Measurements from ENCODE around the gene HK2. TPM values are rescaled to one million over a fixed set of nuclear protein-coding genes. Genes with fewer than 3 reads are reported as not detected.

Gene HK2
- total and polyA plus RNA-seq, 7 experiments from 2014 or later: 3.6 to 74.6 (median 12.1) TPM

DNA sequence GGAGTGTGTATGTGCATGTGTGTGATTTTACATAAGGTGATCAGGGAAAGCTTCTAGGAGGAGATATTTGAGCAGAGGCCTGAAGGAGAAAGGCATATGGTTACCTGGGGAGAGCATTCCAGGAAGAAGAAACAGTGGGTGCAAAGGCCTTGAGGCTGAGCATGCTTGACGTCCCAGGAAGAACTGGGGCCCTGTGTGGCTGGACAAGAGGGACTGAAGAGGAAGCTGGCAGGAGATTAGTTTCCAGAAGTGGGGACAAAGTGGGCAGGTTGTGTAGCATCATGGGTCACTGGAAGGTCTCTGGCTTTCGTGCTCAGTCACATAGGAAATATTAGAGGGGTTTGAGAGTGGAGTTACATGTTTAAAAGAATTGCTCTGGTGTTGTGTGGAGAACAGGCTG, 82.5 kb downstream of the HK2 start:
- peaks cover 14 to 58% (median 34%) of the 10 kb centered on the region in 5 donors for H3K27me3 Mint-ChIP-seq
- H3K27ac ChIP-seq (ENCODE audit: low read depth, low read length): no peak overlapping the region
- intact Hi-C loops (cut with micrococcal nuclease): no loop called here
- H3K4me3 ChIP-seq (ENCODE audit: low read length): no peak overlapping the region
- ChIA-PET POLR2A (no interaction called here), CTCF (interaction anchor here (0.6 kb wide), 1 partner anchor 51 kb away, joined by 3 read pairs; no protein-coding TSS in a partner anchor)
- no peaks in the 10 kb centered on the region for H3K9me3 Mint-ChIP-seq
- DNase-seq (no peak), ATAC-seq (no peak)
- peaks cover 0 to 9% of the 10 kb centered on the region in 2 donors for H3K4me1 ChIP-seq (ENCODE audit: control insufficient read depth in 2 of 2, insufficient read depth in 2 of 2, low read length in 2 of 2)
- no peaks in the 10 kb centered on the region for H3K9me3 ChIP-seq (ENCODE audit: control insufficient read depth in 2 of 3, low read length in 3 of 3)
- no peaks in the 10 kb centered on the region for H3K36me3 Mint-ChIP-seq
- no peak overlapping the region for H3K4me3 Mint-ChIP-seq
- no peaks in the 10 kb centered on the region for H3K27me3 ChIP-seq (ENCODE audit: control insufficient read depth in 2 of 2, insufficient read depth in 2 of 2, low read length in 2 of 2)
- peak overlapping the region in 1 of 9 donors; percentile 15 for H3K27ac Mint-ChIP-seq
- no peaks in the 10 kb centered on the region for H3K36me3 ChIP-seq (ENCODE audit: control insufficient read depth in 2 of 3, insufficient read depth in 3 of 3, low read length in 3 of 3)
- H3K4me1 Mint-ChIP-seq: peaks cover 0 to 22% (median 9%) of the 10 kb centered on the region in 7 donors

DNA sequence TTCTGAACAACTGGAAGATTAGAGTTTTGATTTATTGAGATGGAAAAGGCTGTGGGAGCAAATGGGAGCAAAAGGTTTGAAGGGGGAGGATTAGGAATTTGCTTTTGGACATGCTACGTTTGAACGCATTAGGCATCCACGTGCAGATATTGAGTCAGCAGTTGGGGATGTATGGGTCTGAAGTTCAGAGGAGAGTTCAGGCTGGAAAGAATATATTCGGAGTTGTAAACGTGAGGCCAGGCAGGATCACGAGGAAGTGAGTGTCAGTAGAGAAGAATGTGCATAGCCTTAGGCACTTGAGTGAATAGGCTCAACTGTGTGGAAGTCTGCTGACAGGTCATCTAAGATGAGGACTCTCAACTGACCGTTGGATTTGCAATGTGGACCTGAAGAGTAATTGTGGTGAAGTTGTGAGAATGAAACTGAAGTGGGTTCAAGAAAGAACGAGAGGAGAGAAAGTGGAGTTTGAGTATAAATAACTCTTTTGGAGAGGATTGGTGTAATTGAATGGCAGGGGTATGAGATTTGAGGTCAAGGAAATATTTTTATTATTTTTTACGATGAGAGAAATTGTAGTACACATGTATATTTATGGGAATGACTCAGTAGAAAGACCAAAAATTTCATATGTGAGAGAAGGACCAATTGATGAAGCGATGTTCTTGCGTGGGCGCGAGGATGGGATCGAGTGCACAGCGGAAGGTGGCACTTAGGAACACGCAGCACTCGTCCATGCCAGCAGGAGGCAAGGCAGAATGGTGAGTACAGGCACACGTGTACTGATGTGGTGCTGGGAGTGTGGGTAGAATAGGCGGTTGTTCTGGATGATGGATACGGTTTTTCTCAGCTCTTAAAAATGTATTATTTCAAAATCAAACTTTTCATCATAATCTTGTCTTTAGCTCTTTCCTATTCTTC, 84.0 kb downstream of the HK2 start:
- Mint-ChIP-seq H3K4me3 (peak overlapping the region in 1 of 10 donors; percentile 11), H3K9me3 (no peaks in the 10 kb centered on the region), H3K27ac (peak overlapping the region in 1 of 9 donors; percentile 13), H3K4me1 (peaks cover 0 to 22% (median 9%) of the 10 kb centered on the region in 7 donors), H3K27me3 (peaks cover 15 to 45% (median 28%) of the 10 kb centered on the region in 5 donors), H3K36me3 (no peaks in the 10 kb centered on the region)
- ATAC-seq: no peak
- H3K27me3 ChIP-seq (ENCODE audit: control insufficient read depth in 2 of 2, insufficient read depth in 2 of 2, low read length in 2 of 2): no peaks in the 10 kb centered on the region
- no peak overlapping the region for H3K4me3 ChIP-seq (ENCODE audit: low read length)
- no peaks in the 10 kb centered on the region for H3K9me3 ChIP-seq (ENCODE audit: control insufficient read depth in 2 of 3, low read length in 3 of 3)
- intact Hi-C loops (cut with micrococcal nuclease): loop anchor here in 1 of 2 donors (2.0 kb wide), 1 partner anchor 325 kb away; no protein-coding TSS in a partner anchor
- no peak for DNase-seq
- POLR2A ChIA-PET: no interaction called here
- CTCF ChIA-PET: interaction anchor here (1.9 to 2.1 kb wide), 2 partner anchors 148 to 488 kb away, joined by 6 to 14 read pairs; no protein-coding TSS in a partner anchor
- H3K27ac ChIP-seq (ENCODE audit: low read depth, low read length): no peak overlapping the region
- no peaks in the 10 kb centered on the region for H3K36me3 ChIP-seq (ENCODE audit: control insufficient read depth in 2 of 3, insufficient read depth in 3 of 3, low read length in 3 of 3)
- H3K4me1 ChIP-seq (ENCODE audit: control insufficient read depth in 2 of 2, insufficient read depth in 2 of 2, low read length in 2 of 2): peaks cover 0 to 9% of the 10 kb centered on the region in 2 donors

DNA sequence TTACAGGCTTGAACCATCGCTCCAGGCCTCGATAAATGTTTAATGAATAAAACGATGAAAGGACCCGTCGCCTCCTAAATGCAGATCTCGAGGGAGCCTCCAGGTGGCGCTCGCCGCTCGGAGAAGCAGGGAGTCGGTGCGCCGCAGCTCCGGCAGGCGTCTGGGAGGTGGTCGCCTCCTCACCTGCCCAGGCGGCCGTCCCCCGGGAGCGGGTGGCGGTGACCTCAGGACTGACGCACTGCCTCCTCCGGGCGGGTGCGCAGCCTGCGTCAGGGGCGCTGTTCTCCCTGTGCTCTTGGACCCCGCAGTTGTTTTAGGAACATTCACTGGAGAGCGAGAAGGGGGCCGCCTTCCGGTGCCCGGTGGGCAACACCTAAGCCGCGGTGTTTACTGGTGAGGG, 85.9 kb downstream of the HK2 start:
- H3K9me3 ChIP-seq (ENCODE audit: control insufficient read depth in 2 of 3, low read length in 3 of 3): no peaks in the 10 kb centered on the region
- ChIA-PET POLR2A (interaction anchor here (0.6 to 0.7 kb wide), 3 partner anchors 25 to 254 kb away, joined by 3 to 6 read pairs (median 5); no protein-coding TSS in a partner anchor), CTCF (interaction anchor here (1.3 to 2.1 kb wide), 4 partner anchors 146 to 708 kb away, joined by 4 to 14 read pairs (median 6); no protein-coding TSS in a partner anchor)
- peak overlapping the region in 1 of 9 donors; percentile 55 for H3K27ac Mint-ChIP-seq
- no peak overlapping the region for H3K27ac ChIP-seq (ENCODE audit: low read depth, low read length)
- no peaks in the 10 kb centered on the region for H3K9me3 Mint-ChIP-seq
- DNase-seq: peak; percentile 37 to 79 (median 73)
- H3K36me3 ChIP-seq (ENCODE audit: control insufficient read depth in 2 of 3, insufficient read depth in 3 of 3, low read length in 3 of 3): no peaks in the 10 kb centered on the region
- H3K27me3 Mint-ChIP-seq: peaks cover 5 to 27% (median 17%) of the 10 kb centered on the region in 5 donors
- ATAC-seq: peak; percentile 77
- peaks cover 0 to 17% (median 10%) of the 10 kb centered on the region in 7 donors for H3K4me1 Mint-ChIP-seq
- H3K4me3 Mint-ChIP-seq: peak overlapping the region in 6 of 10 donors; percentile 21 to 77 (median 52)
- peaks cover 0 to 9% of the 10 kb centered on the region in 2 donors for H3K4me1 ChIP-seq (ENCODE audit: control insufficient read depth in 2 of 2, insufficient read depth in 2 of 2, low read length in 2 of 2)
- H3K27me3 ChIP-seq (ENCODE audit: control insufficient read depth in 2 of 2, insufficient read depth in 2 of 2, low read length in 2 of 2): no peaks in the 10 kb centered on the region
- H3K4me3 ChIP-seq (ENCODE audit: low read length): no peak overlapping the region
- no peaks in the 10 kb centered on the region for H3K36me3 Mint-ChIP-seq
- intact Hi-C loops (cut with micrococcal nuclease): loop anchor here (1.0 to 5.0 kb wide), 8 partner anchors 37 to 708 kb away; partner anchors contain the start of gene POLE4 (in 1 of the 2)

DNA sequence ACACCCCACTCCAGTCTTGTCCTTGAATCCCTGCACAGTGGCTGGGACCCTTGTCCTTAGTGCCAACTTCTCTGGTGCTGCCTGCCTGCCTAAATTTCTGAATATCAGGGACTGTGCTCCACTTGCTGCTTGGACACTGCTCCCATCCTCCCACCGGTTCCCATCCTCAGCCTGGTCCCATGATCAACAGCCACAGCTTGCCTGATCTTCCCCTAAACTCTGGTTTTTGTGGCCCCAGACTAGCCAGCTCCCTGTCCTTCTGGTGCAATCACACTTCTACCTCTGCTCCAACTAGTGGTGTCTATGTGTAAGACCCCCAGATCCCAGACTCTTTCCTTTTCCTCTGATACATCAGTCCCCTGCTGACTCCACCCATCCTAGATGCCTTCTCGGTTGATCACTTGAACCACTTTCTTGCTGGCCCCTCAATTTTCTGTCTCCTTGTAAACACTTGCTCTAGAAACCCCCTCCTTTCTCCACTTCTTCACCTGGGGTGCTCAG, 87.4 kb downstream of the HK2 start:
- DNase-seq (no peak), ATAC-seq (no peak)
- H3K27ac ChIP-seq (ENCODE audit: low read depth, low read length): no peak overlapping the region
- Mint-ChIP-seq H3K4me1 (peaks cover 0 to 12% (median 7%) of the 10 kb centered on the region in 7 donors), H3K36me3 (no peaks in the 10 kb centered on the region), H3K4me3 (peak overlapping the region in 1 of 10 donors; percentile 15), H3K9me3 (no peaks in the 10 kb centered on the region), H3K27ac (peak overlapping the region in 1 of 9 donors; percentile 38), H3K27me3 (peaks cover 5 to 16% (median 14%) of the 10 kb centered on the region in 5 donors)
- CTCF ChIA-PET: no interaction called here
- H3K4me1 ChIP-seq (ENCODE audit: control insufficient read depth in 2 of 2, insufficient read depth in 2 of 2, low read length in 2 of 2): peaks cover 0 to 9% of the 10 kb centered on the region in 2 donors
- no peaks in the 10 kb centered on the region for H3K36me3 ChIP-seq (ENCODE audit: control insufficient read depth in 2 of 3, insufficient read depth in 3 of 3, low read length in 3 of 3)
- H3K9me3 ChIP-seq (ENCODE audit: control insufficient read depth in 2 of 3, low read length in 3 of 3): no peaks in the 10 kb centered on the region
- H3K4me3 ChIP-seq (ENCODE audit: low read length): no peak overlapping the region
- H3K27me3 ChIP-seq (ENCODE audit: control insufficient read depth in 2 of 2, insufficient read depth in 2 of 2, low read length in 2 of 2): no peaks in the 10 kb centered on the region
- POLR2A ChIA-PET: no interaction called here
- intact Hi-C loops (cut with micrococcal nuclease): loop anchor here (5.0 kb wide), 2 partner anchors 36 to 706 kb away; partner anchors contain the start of gene POLE4 (in 1 of the 2)

DNA sequence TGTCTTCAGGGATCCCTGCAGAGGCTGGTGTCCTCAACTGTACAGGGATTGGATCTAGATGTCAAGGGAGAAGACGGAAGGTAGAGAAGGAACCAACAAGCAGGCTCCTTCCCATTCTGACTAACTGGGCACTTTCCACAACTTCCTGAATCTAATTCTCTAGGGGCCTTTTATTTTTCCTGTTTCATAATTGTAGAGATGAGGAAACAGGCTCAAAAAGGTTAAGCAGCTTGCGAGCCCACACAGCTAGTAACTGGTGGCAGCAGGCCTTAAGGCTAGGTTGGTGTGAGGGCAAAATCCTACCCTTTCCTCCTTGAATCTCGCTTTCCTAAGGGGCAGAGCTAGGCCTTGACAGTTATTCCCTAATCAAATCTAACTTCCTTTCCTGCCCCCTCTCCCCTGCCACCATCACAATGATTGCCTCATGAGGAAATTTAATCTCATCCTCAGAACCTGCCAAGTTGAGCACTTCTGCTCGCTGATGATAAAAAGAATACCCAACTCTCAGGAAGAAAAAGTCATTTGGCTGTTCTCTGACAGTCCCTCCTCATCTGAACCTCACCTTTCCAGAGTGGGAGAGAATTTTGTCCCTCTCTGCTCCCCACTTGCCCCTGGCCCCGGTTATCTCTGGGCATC, 88.8 kb downstream of the HK2 start:
- intact Hi-C loops (cut with micrococcal nuclease): loop anchor here (5.0 kb wide), 2 partner anchors 35 to 705 kb away; partner anchors contain the start of gene POLE4 (in 1 of the 2)
- Histone ChIP-seq H3K4me1 (ENCODE audit: control insufficient read depth in 2 of 2, insufficient read depth in 2 of 2, low read length in 2 of 2) (peaks cover 0 to 9% of the 10 kb centered on the region in 2 donors), H3K9me3 (ENCODE audit: control insufficient read depth in 2 of 3, low read length in 3 of 3) (no peaks in the 10 kb centered on the region), H3K27ac (ENCODE audit: low read depth, low read length) (no peak overlapping the region), H3K27me3 (ENCODE audit: control insufficient read depth in 2 of 2, insufficient read depth in 2 of 2, low read length in 2 of 2) (no peaks in the 10 kb centered on the region), H3K36me3 (ENCODE audit: control insufficient read depth in 2 of 3, insufficient read depth in 3 of 3, low read length in 3 of 3) (no peaks in the 10 kb centered on the region), H3K4me3 (ENCODE audit: low read length) (no peak overlapping the region)
- H3K4me1 Mint-ChIP-seq: peaks cover 0 to 10% (median 7%) of the 10 kb centered on the region in 7 donors
- peaks cover 4 to 11% (median 6%) of the 10 kb centered on the region in 5 donors for H3K27me3 Mint-ChIP-seq
- ChIA-PET CTCF (interaction anchor here (0.7 kb wide), 1 partner anchor 510 kb away, joined by 3 read pairs; no protein-coding TSS in a partner anchor), POLR2A (no interaction called here)
- peak overlapping the region in 1 of 9 donors; percentile 45 for H3K27ac Mint-ChIP-seq
- H3K9me3 Mint-ChIP-seq: no peaks in the 10 kb centered on the region
- no peak overlapping the region for H3K4me3 Mint-ChIP-seq
- DNase-seq (no peak), ATAC-seq (peak; percentile 40)
- H3K36me3 Mint-ChIP-seq: peaks cover 0 to 4% (median 3%) of the 10 kb centered on the region in 5 donors
